Left colon (tissue), 2 donors: ENCODE measurements around the gene MUC13. TPM values are rescaled to one million over a fixed set of nuclear protein-coding genes. Genes with fewer than 3 reads are reported as not detected.

Experiments
- ATAC-seq: fragments of 200-7000 bp; cut with Tn5 transposase; one replicate; pipeline ENCODE4 v1.9.1; 2020; ENCODE audit warnings: mild to moderate bottlenecking, moderate library complexity
- DNase-seq, 2 donors: peaks; one replicate each; pipeline ENCODE4 v3.0.0-alpha.2; 2020
- intact Hi-C, 2 donors: fragments of 100-400 bp; cut with DNase I in 1 of 2; cut with micrococcal nuclease in 1 of 2; formaldehyde crosslinking; loops; one replicate each; pipeline versions ENCODE4 v1.11.2 to v1.14.0; 2022; cut with DNase I, micrococcal nuclease
- total RNA-seq, 2 donors: library from RNA; stranded (reverse); fragmentation: NEBNext Ultra II Directional; extraction: Animal tissue kit (Norgen Biotek cat#: 25700); gene quantifications; one replicate each; pipeline ENCODE4 v1.2.1, GENCODE V29; 2021
- donor health status: DM: no; HTN: no; CAD: no.
- donor health status: DM: yes; HTN: yes; CAD: no.

Gene MUC13
- total RNA-seq, 2 donors from 2014 or later, result 1,001 to 1,021 TPM

DNA sequence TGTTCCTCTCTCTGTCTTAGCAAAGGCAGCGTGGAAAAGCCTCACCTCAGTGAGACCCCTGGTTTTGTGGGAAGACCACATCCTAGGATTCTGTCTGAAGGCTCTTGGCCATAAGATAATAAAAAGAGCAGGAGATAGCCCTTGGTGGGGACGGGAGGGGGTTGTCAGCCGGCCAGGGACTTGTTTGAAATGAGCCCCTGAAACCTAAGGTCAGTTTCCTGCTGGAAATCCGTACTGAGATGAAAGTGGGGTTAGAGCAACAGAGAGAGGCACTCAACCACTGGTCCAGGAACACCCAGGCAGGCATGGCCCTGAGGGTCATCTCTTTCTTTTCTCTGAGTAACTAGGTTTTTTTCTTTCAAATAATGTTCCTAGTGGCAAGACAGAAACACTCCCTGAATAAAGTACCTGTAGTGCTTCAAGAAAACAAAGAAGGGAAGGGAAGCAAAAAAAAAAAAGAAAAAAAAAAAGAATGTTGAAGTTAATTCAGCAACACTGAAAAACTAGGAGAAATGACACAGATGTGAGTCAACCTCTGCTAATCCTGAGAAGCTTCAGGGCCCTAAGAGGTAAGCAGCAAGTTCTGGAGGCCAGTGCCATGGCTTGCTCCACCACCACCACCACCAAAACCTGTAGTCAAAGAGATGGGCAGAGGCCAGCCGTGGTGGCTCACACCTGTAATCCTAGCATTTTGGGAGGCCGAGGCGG lies 50.6 kb downstream of the MUC13 start:
- DNase-seq (no peak), ATAC-seq (no peak)
- intact Hi-C loops, result no loop called here

GRCh38 chr3:124882816-124883747 lies 51.5 kb downstream of the MUC13 start:
- intact Hi-C loops, result no loop called here
- DNase-seq (no peak), ATAC-seq (no peak)

- intact Hi-C loops, result no loop called here
- ATAC-seq (no peak), DNase-seq (no peak)
These were observed 52.4 kb downstream of the MUC13 start for GRCh38 chr3:124881976-124882697.

- ATAC-seq (no peak), DNase-seq (no peak)
- intact Hi-C loops, result no loop called here
These were observed 55.2 kb downstream of the MUC13 start for GRCh38 chr3:124879337-124879680.

DNA sequence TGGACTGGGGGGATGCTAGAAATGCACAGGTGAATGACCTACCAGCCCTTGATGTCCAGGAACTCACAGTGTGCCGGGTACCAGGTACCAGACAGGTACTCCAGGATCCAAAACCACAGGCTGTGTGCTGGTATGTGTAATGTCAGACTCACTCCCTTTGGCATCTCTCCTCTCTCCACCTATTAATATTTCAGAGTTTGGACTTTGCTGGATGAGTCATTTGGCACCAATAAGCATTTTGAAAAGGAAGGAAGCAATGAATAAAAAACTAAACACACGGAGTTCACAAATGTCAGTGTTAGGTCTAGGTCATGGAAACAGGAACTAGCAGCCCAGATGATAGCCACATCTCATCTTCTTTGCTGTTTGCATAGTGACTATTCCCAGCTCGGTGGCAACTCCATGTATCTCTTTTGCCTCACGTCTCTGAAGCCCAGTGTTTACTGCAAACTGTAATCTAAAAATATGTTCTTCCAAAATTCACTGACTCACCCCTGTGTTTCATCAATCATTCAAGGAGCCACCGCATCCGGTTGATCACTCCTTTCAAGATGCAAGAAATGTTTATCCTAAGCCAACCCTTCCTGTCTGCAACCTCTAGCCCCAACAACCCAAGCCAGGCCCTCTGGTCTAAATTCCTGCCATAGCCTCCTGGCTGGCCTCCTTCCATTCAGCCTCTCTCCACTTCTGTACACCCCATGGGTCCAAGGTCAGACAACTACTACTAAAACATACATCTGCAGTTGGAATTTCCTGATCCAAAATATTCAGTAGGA lies 55.8 kb downstream of the MUC13 start:
- intact Hi-C loops, result no loop called here
- DNase-seq, result no peak
- peak; percentile 86 for ATAC-seq

DNA sequence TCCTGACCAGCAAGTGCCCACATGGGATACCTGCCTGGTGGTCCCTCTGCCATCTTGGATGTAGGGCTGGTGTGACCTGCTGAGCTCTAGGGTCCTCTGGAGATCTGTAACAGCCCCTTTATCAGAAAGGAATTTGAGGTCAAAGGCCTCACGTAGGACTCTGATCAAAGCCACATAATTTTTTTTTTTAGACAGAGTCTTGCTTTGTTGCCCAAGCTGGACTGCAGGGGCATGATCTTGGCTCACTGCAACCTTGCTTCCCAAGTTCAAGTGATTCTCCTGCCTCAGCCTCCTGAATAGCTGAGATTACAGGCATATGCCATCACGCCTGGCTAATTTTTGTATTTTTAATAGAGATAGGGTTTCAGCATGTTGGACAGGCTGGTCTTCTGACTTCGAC lies 56.9 kb downstream of the MUC13 start:
- no peak for DNase-seq
- no peak for ATAC-seq

GRCh38 chr3:124876401-124876878 lies 58.1 kb downstream of the MUC13 start:
- DNase-seq (no peak), ATAC-seq (no peak)
- intact Hi-C loops, result no loop called here

More for the DNA sequence above, 56.9 kb downstream of the MUC13 start:
- intact Hi-C loops, result no loop called here

GRCh38 chr3:124873226-124873625 lies 61.3 kb downstream of the MUC13 start:
- intact Hi-C loops, result no loop called here
- DNase-seq, result no peak
- ATAC-seq, result no peak

DNA sequence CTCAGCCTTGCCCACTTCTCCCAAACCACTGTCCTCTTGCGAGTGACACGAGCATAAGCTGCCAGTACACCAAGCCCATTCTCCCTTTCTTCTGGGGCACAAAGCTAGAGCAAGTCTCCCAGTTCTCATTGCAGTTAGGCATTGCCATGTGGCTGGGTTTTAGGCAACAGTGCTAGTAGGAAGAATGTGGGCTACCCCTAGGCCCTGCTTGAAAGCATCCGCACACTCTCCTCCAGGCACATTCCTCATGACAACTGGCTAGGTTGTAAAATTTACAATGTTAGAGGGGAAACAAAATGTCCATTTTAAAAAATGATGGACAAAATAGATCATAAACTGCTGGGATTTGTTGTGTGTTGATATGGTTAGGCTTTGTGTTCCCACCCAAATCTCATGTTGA lies 67.0 kb downstream of the MUC13 start:
- intact Hi-C loops, result no loop called here
- ATAC-seq, result no peak
- DNase-seq, result no peak

DNA sequence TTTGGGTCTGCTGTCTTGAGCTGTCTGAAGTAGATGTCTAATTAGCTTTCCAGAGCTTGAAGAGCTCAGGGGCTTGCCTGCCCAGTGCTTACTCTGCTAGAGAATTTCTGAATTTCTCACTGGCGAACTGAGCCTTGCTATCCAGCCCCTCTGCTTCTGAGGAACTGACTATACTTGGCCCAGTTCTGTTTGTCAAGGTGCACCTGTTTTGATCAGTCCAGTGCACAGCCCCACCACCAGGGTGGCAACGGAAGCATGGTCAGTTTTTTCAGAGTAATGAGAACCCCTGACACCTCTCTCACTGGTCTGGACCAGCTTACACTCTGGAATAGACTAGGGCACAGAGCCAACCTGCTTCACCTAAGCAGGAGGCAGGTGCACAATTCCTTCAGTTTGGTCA lies 72.5 kb downstream of the MUC13 start:
- no peak for DNase-seq
- intact Hi-C loops, result no loop called here
- no peak for ATAC-seq

- intact Hi-C loops, result no loop called here
- ATAC-seq (no peak), DNase-seq (no peak)
These were observed 73.5 kb downstream of the MUC13 start for GRCh38 chr3:124861041-124861440.

DNA sequence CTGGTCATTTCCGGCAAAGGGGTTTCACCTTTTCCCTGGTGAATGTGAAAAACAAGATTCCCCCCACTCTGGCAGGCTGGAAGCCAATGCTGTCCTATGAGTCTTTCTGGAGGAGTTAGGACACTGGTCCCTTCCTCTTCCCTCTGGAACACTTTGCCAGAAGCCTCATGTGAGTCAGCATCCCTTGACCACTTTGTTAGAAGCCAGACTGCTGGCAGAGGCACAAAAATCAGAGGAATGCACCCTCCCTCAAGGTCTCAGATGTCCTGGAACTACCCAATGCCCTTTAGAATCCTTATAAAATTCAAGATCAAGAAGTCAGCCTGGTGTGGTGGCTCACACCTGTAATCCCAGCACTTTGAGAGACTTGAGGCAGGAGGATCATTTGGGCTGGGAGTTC lies 74.0 kb downstream of the MUC13 start:
- intact Hi-C loops, result no loop called here
- DNase-seq (peak; percentile 16 to 64), ATAC-seq (no peak)

DNA sequence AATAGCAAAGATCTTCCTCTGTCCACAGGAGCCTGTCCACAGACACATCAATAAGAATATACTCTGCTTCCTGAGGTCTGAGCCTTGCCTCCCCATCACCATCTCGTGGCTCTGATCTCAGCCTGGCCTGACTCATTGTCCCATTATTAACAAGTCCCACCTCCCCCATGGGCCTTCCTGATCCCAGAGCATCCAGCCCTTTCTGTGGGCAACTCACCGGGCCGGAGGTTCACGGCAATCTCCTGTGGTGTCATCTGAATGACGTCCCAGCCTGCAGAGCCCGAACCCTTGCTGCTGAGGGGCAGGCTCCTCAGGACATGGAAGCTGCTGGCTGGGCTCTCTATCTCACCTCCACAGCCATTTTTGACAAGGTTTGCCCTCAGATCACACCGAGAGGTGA lies 75.5 kb downstream of the MUC13 start:
- DNase-seq (no peak), ATAC-seq (no peak)
- intact Hi-C loops, result no loop called here

DNA sequence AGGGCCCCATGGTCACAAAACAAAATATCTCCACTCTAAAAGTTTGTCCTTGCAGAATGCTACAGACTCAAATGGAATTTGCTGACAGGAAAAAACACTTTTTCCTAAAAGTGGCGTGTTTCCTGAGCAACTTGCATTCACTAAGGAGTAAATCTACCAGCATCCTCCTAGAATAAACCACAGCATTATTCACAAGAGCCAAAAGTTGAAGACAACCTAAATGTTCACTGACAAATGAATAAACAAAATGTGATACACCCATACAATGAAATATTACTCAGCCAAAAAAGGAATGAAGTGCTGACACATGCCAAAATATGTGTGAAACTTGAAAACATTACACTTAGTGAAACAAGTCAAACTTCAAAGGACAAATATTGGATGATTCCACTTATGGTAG lies 76.3 kb downstream of the MUC13 start:
- DNase-seq, result no peak
- ATAC-seq, result no peak
- intact Hi-C loops, result no loop called here

DNA sequence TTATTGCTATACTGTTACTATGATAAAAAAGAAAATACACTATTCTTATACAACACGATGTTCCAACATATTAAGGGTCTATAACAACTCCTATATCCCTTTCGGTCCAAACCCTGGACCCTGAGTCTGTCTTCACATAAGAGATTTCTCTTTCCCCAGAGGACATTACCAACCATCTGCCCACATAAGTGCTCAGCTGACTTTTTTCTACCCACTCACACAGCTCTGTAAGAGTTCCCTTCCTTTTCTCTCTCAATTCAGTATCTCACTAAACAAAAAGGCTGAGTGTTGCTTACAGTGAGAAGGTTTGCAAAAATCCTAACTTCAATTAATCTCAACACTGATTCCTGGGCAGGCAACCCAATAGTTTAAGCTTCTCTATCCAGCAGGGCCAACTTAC lies 77.9 kb downstream of the MUC13 start:
- ATAC-seq, result no peak

More for the DNA sequence above, 77.9 kb downstream of the MUC13 start:
- intact Hi-C loops, result no loop called here
- no peak for DNase-seq
